Measurements from ENCODE around the gene AGMO.

GRCh38 chr7:15403751-15404150 is 158.1 kb downstream of the AGMO start:
- TF ChIP-seq CTCF (IDR thresholded peaks at IDR 0.05; ENCODE audit: low read length) = no peak
- no peak for TF ChIP-seq EZH2 (optimal IDR thresholded peaks at IDR 0.05; ENCODE audit: low read depth, low read length)
- TF ChIP-seq EZH2phosphoT487 (IDR thresholded peaks at IDR 0.05; ENCODE audit: low read length) = no peak
